SIG-M5 (cell line): ENCODE results near the gene FADS3.
A peak's percentile ranks its signal among the peaks of the same experiment; 100 is the strongest.

ENCODE experiments used
- DNase-seq: peaks from one replicate; lab custom pipeline; 2025; lab: John Stamatoyannopoulos, UW

The FADS3 gene, protein sequence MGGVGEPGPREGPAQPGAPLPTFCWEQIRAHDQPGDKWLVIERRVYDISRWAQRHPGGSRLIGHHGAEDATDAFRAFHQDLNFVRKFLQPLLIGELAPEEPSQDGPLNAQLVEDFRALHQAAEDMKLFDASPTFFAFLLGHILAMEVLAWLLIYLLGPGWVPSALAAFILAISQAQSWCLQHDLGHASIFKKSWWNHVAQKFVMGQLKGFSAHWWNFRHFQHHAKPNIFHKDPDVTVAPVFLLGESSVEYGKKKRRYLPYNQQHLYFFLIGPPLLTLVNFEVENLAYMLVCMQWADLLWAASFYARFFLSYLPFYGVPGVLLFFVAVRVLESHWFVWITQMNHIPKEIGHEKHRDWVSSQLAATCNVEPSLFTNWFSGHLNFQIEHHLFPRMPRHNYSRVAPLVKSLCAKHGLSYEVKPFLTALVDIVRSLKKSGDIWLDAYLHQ

DNA sequence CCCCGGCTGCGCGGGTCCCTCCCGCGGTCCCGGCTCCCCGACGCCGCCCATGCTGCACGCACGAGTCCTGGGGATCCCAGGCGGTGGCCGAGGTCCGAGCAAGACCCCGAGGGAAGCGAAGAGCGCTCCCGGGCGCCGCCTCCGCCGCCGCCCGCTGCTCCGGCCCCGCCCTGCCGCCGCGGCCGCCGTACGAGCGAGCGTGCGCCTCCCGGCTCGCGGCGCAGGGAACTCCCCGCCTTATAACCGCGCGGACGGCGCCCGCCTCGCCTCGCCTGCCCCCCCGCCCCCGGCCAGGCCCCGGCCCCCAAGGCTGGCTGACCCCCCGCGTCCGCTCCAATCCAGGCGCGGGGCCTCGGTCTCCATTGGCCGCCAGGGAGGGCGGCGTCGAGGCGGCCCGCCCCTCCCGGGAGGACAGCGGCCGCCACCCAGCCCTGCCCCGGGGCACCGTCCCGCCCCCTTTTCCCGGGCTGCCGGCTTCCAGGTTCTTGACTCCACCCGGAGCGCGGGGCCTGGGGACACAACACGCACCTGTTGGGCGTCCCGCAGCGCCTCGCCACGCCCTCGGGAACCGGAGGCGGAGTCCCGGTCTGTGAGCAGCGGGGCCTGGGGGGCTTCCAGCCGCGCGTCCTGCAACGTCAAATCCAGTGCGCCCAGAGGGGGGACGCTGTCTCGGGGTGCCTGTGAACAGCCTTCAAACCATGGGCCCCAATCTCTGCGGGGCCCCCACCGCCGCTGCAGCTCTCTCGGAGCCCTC, at the start of gene FADS3:
FADS3 (minus strand) TSS at position 215 of the 754 bp plus-strand sequence; CDS start at position 51, 164 bp downstream.
- no peak for DNase-seq

DNA sequence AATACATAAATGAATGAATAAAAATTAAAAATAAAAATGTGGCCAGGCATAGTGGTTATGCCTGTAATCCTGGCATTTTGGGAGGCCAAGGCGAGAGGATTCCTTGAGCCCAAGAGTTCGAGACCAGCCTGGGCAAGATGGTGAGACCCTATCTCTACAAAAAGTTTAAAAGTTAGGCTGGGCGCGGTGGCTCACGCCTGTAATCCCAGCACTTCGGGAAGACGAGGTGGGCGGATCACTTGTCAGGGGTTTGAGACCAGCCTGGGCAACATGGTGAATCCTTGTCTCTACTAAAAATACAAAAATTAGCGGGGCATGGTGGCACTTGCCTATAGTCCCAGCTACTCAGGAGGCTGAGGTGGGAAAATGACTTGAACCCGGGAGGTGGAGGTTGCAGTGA, 49.1 kb upstream of the FADS3 start:
- DNase-seq, result no peak

DNA sequence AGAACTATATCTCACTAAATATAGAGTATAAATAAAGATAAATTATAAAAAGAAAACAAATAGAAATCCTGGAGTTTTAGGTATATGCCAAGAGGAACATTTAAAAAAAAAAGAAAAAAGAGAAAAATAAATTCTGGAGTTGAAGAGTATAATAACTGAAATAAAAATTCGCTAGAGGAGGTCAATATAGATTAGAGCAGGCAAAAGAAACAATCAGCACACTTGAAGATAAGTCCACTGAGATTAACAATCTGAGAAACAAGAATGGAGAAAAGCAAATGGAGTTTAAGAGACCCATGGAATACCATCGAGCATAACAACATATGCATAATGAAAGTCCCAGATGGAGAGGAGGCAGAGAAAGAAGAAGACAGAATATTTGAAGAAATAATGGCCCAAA, 44.5 kb upstream of the FADS3 start:
- DNase-seq, result no peak

DNA sequence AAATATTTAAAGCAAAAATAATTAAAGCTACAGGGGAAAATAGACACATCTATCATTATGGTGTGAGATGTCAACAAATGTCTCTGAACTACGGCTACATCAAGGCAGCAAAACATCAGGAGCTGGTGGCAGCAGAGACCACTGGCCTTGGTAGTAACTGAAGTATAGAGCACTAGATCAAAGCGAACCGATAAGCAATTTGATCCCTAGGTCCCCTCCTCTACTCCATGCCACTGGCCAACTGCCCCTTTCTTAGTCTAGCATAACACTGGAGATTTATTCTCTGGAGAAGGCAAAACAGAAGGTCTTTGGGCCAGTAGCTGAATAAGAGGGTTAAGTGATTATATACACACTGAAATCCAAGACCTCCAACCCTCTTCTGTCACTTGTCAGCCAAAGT, 39.6 kb upstream of the FADS3 start:
- no peak for DNase-seq

DNA sequence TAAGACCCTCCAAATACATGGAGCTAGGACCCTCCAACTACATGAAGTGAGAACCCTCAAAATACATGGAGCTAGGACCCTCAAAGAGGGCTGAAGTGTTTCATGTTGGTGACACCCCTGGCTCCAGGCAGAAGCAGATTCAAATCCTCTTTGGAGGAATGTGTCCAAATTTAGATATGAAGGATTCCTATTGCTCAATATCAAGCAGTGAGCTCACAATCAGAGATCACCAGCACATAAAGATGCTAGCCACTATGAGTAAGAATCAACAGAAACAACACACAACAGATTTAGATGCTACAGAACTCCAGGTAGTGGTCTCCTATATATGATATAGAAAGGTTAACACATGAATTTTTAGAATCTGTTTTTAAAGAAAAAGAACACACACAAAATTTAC, 37.3 kb upstream of the FADS3 start:
- no peak for DNase-seq

DNA sequence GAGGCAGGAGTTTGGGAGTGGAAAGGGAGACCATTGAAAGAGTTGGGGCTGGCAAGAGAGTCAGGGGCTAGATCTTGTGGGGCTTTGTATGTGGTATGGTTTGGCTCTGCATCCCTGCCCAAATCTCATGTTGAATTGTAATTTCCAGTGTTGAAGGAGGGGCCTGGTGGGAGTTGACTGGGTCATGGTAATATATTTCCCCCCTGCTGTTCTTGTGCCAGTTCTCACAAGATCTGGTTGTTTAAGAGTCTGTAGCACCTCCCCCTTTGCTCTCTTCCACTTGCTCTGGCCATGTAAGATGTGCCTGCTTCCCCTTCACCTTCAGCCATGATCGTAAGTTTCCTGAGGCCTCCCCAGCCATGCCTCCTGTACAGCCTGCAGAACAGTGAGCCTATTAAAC, 36.2 kb upstream of the FADS3 start:
- no peak for DNase-seq

DNA sequence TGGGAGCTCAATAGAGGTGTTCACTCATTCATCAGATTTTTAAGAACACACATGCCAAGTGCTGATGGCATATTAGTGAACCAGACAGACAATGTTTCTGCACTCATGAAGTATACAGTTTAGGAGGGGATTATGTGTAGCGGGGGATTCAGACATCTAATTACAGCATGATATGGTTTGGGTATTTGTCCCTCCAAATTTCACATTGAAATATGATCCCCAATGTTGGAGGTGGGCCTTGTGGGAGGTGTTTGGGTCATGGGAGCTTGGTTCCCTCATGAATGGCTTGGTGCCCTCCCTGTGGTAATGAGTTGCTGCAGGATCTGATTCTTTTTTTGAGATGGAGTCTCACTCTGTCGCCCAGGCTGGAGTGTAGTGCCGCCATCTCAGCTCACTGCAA, 34.9 kb upstream of the FADS3 start:
- DNase-seq, result no peak

DNA sequence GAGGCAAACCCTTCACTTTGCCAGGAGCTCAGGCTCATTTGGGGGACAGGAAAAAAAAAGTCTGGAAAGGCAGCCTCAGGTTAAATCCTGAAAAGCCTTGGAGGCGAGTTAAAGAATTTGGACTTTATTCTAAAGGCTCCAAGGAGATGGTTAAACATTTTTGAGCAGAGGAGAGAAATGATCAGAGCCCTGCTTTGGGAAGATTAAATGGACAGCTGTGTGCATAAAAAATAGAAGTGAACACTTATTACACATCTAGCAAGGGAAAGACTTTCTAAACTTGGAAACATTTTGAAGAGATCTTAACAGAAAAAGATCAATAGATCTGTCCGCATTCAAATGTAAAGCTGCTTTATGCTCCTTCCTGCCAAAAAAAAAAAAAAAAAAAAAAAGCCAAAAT, 34.4 kb upstream of the FADS3 start:
- no peak for DNase-seq

DNA sequence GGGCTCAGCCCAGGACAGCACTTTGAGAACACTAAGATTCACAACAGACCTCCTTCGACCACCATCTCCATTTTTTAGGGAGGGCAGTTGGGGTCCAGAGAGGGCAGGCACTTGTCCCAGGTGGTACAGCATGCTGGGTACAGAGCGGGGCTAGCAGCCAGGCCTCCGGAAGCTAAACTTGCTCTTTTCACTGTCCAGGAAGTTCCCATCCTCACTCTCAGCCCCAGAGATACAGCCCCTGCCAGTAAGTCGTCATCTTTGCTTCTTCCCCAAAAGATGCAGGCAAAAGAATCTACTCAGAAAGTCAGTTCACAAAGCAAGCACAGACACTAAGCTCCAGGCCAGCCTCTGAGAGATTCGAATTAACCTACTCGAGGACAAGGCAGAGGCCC, 32.7 kb upstream of the FADS3 start:
- no peak for DNase-seq

DNA sequence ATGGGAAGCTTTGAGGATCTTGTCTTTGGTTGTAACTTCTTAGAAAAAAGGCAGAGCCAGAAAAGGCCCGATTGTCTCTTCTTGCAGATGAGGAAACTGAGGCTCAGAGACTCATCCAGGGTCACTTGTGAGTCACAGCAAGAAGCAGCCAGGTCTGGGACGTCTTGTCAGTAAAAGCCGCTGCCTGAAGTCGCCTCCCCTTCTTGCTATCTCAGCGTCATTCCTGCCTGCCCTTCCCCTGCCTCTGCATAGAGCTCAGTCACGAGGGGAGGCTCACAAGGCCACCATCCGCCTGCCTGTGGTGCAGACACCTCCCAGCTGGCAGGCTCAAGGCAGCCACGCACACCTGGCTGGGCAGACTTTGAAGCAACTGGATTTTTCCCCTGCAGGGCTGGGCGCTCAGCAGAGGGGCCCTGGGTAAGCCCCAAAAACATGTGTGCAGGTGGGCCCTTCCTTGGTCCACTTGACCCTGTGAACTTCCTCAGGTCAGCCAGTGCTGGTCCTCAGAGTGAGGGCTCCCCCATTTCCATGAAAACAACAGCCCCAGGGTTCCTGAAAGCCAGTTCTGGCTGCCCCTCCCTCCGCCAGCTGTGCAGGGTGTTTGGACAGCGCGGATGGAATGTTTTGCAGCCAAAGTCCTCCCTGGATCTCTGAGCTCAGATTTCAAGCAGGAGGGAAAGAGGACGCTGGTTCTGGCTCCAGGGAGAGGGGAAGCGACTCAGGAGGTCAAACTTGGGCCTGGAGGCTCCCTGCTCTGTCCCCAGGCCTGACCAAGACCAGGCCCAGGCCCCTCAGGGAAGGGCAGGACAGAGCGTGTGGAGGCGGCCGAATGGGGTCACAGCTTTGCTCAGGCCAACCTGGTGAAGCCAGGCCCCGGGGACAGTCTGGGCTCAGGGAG, 32.1 kb upstream of the FADS3 start:
- DNase-seq, result no peak

DNA sequence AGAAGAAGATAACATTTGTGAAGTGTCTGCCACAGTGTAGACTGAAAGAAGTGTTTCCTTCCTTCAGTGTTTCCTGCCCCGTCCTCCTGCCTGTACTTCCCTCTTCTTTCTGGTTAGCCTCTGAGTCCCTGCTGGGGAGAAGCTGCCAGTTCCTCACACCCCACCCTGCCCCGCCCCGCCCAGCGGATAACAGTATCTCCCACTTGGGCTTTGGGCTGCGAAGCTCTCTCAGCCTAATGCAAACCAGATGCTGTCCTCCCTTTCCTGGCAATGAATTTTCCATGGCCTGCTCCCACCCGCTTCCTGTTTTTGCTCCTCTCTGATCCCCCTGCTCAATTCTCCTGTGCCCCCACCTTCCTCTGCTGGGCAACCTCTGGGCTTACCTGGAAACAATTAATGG, 31.2 kb upstream of the FADS3 start:
- DNase-seq, result peak; percentile 23

DNA sequence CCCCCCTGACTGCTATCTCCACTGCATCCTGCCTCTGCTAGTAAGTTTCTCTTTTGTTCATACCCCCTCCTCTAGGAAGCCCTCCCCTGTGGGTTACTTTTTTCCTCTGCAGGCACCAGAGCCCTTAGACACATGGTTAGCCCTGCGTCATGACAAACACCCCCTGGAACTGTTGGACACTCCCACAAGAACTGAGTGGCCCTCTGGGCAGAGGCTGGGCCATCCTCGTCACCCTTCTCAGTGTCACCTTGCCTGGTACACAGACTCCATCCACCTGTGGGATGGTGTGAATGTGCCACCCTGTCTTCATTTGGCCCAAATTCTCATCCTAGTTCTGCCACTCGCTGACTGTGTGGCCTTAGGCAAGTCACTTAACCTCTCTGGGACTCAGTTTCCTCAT, 30.1 kb upstream of the FADS3 start:
- no peak for DNase-seq

DNA sequence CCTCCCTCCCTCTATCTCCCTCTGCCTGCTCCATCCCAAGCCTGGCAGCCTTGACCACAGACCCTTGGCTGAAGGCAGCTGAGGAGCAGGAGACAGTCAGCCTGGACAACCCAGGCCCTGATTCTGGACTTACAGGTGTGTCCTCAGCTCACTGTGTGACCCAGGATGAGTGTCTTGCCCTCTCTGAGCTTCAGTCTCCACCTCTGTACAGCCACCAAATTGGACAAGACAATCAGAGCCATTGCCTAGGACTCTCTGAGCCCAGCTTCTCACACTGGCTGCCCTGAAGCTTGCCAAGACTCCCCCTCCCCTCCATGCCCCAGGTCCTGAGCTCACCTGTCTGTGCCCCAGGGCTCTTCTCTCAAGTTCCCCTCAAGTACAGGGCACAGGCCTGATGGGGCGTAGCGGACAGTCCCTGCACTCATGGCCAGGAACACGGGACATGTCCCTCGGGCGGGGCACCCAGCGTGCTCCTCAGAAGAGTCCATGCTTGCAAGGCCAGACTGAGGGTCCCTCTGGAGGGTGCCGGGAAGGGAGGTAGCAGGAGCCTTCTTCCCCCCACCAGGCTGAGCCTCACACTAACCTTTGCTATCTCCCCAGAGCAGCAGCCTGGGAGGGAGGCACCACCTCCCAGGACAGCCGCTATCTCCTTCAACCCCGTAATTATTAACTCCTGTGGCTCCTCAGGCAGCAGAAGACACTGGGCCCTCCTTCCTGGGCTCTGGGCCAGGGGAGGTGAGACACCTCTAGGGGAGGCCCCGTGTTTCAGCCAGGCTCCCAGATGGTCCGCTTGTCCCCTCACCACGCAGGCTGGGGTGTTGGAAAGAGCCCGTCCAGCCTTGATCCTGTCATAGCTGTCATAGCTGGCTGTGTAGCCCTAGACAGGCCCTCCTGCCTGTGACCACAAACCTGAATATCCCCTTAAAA, 28.6 kb upstream of the FADS3 start:
- DNase-seq, result no peak

DNA sequence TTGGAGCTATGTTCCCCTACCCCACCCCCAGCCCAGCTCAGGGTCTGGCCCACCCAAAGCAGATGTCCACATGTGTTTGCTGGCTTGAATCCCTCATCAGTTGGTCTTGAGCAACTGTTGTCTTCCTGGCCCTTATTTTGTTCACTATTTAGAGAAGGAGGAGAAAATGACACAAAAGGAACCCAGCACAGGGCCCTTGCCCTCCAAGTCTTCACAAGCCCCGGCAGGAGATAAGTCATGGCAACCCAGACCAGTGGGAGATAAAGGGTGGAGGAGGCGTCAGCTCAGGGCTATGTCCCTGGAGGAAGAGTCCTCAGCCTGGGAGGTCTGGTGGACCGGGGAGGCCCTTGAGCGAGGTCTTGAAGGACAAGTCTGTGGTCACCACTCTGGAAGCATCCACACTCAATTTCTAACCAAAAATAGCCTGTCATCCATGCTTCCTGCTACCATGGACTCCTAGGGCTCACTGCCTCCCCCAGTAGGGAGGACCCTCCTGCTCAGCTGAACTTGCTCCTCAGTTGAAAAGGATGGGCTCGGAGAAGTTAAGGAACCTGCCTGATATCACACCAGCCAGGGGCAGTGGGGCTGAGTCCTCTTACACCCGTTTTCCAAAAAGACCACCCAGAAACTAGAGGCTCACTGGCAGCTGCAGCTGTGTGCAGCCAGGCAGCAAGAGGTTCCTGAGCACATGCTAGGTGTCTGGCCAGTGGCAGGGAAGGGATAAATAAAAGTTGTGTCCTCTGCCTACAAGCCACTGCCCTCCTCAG, 27.8 kb upstream of the FADS3 start:
- no peak for DNase-seq

DNA sequence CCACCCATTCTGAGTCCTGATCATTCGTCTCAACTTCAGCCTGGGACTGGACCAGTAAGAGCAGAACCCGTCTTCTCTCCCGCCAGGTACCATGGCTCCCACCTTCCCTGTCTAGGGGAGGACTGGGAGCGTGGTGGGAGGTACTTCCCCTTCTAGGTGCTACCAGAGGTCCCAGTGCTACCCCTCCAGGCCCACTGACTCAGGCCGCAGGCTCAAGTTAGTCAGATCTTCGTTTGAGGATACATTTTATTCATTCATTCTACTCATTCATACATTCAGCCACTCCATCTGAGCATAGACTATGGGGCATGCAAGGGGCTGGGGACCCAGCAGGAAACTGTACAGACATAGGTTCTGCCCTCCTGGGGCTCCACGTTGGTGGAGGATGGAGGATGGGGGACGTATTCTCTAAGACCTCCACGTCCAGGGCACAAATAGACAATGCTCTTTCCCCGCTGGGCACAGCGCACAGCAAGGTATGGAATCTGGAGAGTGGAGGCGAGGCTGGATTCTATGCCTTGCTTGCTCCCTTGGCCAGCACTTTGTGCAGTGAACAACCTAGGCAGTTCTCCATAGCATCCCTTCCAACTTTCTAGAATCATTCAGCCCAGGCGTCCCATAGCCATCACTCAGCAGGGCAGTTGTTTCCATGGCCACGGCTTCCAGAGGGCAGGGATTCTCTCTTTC, 27.0 kb upstream of the FADS3 start:
- DNase-seq, result no peak

DNA sequence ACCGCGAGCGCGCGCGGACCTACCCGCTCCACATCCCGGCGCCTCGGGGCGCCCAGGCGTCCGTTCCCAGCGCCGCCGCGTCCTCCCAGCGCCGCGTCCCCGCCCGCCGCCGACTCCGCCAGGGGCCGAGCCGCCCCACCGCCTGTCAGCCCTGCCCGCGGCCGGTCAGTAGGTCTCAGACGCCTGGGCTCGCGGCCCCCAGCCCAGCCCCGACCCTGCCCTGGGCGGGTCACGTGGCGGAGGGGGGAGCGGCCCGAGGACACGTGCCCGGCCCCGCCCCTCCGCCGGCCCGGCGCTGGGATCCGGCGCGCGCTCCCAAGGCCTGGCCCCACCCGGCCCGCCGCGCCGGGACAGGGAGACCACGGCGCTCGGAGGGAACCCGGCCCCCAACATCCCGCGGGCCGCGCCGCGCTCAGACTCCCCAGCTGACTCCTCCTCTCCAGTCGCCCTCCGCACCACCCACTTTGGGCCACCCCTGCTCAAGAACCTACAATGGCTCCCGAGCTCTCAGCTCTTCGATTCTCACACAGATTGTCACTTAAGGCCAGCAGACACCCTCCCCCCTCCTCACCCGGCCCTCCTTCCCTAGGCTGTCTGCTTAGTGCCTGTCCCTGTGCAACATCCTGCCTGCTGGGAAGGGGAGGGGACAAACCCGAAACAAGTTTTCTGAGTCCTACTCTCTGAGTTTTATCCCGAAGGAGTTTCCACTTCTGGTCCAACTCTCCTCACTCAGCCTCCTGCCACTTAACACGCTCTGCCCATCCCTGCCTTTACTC, 26.2 kb upstream of the FADS3 start, which contains the start of gene RAB3IL1:
RAB3IL1 (minus strand) TSS at position 233 of the 776 bp plus-strand sequence; CDS start at position 34, 199 bp downstream.
- no peak for DNase-seq

DNA sequence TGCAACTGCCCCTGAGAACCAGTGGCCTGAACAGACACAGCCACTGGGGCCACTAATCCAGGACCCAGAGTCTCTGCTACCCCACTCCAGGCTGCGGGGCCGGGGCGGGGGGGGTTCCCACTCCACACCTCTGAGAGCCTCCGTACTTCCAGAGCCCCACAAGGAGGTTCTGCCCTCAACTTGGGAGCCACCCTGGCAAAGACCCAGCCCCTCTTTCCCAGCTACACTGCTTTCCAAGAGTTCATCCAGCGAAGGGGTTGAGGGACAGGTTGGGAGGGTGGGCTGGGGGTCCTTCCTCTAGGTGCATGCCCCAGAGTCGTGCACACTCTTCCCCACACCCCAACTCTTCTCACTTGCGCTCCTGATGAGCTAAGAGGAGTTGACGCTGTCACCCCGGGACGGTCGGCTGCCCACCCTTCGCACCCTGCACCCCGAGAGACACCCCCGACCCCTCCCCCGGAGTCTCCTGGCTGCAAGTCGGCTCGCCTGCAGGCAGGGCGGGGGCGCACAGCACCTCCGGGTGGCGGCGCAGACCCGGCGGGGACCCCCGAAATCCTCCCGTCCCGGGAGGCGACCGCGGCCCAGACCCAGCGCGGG, 25.5 kb upstream of the FADS3 start:
- DNase-seq, result no peak

DNA sequence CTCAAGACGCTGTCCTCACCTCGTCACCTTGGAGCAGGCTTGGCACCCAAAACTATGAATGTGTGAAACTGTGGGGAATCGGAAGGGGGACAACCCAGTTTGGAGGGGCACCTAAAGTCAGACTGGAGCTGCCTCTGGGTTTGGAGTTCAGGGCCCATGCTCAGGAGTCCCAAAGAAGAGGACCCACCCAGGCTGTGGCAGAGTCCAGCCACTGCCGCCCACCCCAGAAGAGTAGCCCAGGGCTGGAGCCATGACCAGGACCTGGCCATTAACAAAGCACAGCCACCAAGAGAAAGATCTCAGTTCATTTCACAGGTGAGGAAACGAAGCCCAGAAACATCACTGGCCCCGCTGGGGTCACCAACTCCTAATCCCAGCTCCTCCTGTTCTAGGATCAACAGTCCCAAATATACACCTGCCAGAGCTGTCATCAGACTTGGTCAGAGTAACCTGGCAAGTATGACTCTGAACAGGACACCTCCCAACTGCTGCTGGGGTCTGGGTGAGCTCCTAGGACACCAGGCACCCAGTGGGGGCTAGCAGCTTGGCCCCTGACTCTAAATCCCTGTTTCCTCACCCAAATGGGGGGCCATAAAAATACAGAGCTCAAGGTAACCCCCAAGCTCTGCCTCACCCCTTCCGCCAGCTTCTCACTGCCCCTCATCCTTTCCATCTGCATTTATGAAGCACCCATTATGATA, 23.3 kb upstream of the FADS3 start:
- no peak for DNase-seq
